ENCODE data around the gene PGK2.

Gene PGK2

DNA sequence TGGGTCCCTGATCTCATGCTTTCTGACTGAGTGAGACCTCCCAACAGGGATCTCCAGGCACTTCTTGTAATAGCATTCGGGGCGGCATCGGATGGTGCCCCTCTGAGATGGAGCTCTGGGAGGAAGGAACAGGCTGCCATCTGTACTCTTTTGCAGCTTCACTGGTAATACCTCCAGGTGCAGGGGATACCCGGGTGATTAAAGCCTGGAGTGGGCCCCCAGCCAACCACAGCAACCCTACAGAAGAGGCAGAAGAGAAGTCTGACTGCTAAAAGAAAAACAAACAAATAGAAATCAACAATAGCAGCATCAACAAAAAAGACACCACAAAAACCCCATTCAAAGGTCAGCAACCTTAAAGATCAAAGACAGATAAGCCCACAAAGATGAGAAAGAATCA, 19.1 kb upstream of the PGK2 start:
- no peak overlapping the region for H3K27ac ChIP-seq (replicated peaks)
- no peak for DNase-seq (ENCODE audit: low read depth in 1 of 2, low spot score in 1 of 2)
- no peaks in the 10 kb centered on the region for H3K27me3 ChIP-seq (ENCODE audit: insufficient read depth, poor library complexity, severe bottlenecking)
- no peak overlapping the region for H3K4me3 ChIP-seq (replicated peaks; ENCODE audit: insufficient read depth, low read length)
- TF ChIP-seq, protein P1, sequence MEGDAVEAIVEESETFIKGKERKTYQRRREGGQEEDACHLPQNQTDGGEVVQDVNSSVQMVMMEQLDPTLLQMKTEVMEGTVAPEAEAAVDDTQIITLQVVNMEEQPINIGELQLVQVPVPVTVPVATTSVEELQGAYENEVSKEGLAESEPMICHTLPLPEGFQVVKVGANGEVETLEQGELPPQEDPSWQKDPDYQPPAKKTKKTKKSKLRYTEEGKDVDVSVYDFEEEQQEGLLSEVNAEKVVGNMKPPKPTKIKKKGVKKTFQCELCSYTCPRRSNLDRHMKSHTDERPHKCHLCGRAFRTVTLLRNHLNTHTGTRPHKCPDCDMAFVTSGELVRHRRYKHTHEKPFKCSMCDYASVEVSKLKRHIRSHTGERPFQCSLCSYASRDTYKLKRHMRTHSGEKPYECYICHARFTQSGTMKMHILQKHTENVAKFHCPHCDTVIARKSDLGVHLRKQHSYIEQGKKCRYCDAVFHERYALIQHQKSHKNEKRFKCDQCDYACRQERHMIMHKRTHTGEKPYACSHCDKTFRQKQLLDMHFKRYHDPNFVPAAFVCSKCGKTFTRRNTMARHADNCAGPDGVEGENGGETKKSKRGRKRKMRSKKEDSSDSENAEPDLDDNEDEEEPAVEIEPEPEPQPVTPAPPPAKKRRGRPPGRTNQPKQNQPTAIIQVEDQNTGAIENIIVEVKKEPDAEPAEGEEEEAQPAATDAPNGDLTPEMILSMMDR (IDR thresholded peaks at IDR 0.05; ENCODE audit: insufficient read depth, low read length) = no peak
- TF ChIP-seq SPI1 (IDR thresholded peaks at IDR 0.05; ENCODE audit: borderline replicate concordance, low read depth) (no peak), REST (IDR thresholded peaks at IDR 0.05; ENCODE audit: insufficient replicate concordance, low read depth) (no peak), POLR2AphosphoS5 (IDR thresholded peaks at IDR 0.05; ENCODE audit: low read depth) (no peak), GABPA (IDR thresholded peaks at IDR 0.05; ENCODE audit: low read depth) (no peak)

- TF ChIP-seq REST (IDR thresholded peaks at IDR 0.05; ENCODE audit: insufficient replicate concordance, low read depth) = no peak
- no peak for TF ChIP-seq SPI1 (IDR thresholded peaks at IDR 0.05; ENCODE audit: borderline replicate concordance, low read depth)
- no peak for TF ChIP-seq POLR2AphosphoS5 (IDR thresholded peaks at IDR 0.05; ENCODE audit: low read depth)
- TF ChIP-seq, protein P1 (IDR thresholded peaks at IDR 0.05; ENCODE audit: insufficient read depth, low read length) = no peak
- DNase-seq (ENCODE audit: low read depth in 1 of 2, low spot score in 1 of 2) = no peak
- no peak overlapping the region for H3K27ac ChIP-seq (replicated peaks)
- H3K27me3 ChIP-seq (ENCODE audit: insufficient read depth, poor library complexity, severe bottlenecking) = no peaks in the 10 kb centered on the region
- H3K4me3 ChIP-seq (replicated peaks; ENCODE audit: insufficient read depth, low read length) = no peak overlapping the region
These were observed 18.2 kb upstream of the PGK2 start for GRCh38 chr6:49805246-49805645.

DNA sequence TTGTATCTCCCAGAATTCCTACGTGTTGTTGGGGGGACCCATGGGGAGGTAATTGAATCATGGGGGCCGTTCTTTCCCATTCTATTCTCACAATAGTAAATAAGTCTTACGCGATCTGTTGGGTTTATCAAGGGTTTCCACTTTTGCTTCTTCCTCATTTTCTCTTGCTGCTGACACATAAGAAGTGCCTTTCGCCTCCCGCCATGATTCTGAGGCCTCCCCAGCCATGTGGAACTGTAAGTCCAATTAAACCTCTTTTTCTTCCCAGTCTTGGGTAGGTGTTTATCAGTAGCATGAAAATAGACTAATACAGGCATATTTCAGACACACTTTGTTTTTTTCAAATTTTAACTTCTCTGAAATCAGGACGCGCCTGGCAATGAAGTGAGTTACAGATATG, 14.4 kb upstream of the PGK2 start:
- DNase-seq (ENCODE audit: low read depth in 1 of 2, low spot score in 1 of 2) = no peak
- Histone ChIP-seq H3K4me3 (replicated peaks; ENCODE audit: insufficient read depth, low read length) (no peak overlapping the region), H3K27ac (replicated peaks) (no peak overlapping the region), H3K27me3 (ENCODE audit: insufficient read depth, poor library complexity, severe bottlenecking) (no peaks in the 10 kb centered on the region)
- TF ChIP-seq SPI1 (IDR thresholded peaks at IDR 0.05; ENCODE audit: borderline replicate concordance, low read depth) = no peak
- no peak for TF ChIP-seq POLR2AphosphoS5 (IDR thresholded peaks at IDR 0.05; ENCODE audit: low read depth)
- no peak for TF ChIP-seq GABPA (IDR thresholded peaks at IDR 0.05; ENCODE audit: low read depth)
- TF ChIP-seq REST (IDR thresholded peaks at IDR 0.05; ENCODE audit: insufficient replicate concordance, low read depth) = no peak
- TF ChIP-seq, protein P1 (IDR thresholded peaks at IDR 0.05; ENCODE audit: insufficient read depth, low read length) = no peak
